Measurements from ENCODE around the gene SRRM1. TPM values are rescaled to one million over a fixed set of nuclear protein-coding genes. Genes with fewer than 3 reads are reported as not detected.

Gene SRRM1
- total RNA-seq, 1 experiment from 2014 or later = 228 TPM

DNA sequence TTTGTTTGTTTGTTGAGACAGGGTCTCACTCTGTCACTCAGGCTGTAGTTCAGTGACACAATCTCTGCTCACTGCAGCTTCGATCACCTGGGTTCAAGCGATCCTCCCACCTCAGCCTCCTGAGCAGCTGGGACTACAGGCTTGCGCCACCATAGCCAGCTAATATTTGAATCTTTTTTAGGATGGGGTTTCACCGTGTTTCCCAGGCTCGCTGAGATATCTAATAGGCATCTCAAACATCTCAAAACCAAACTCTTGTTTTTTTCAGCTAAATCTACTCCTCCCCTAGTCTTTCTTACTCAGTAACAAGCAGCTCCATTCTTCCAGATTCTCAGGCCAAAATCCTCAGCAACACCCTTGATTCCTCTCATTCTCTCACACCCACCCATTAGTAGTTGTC lies 22.0 kb upstream of the SRRM1 start (continued):
- TF ChIP-seq, protein P1, sequence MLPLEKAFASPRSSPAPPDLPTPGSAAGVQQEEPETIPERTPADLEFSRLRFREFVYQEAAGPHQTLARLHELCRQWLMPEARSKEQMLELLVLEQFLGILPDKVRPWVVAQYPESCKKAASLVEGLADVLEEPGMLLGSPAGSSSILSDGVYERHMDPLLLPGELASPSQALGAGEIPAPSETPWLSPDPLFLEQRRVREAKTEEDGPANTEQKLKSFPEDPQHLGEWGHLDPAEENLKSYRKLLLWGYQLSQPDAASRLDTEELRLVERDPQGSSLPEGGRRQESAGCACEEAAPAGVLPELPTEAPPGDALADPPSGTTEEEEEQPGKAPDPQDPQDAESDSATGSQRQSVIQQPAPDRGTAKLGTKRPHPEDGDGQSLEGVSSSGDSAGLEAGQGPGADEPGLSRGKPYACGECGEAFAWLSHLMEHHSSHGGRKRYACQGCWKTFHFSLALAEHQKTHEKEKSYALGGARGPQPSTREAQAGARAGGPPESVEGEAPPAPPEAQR (CRISPR knock-in tag; IDR thresholded peaks at IDR 0.05) = no peak
- TF ChIP-seq, protein P2, sequence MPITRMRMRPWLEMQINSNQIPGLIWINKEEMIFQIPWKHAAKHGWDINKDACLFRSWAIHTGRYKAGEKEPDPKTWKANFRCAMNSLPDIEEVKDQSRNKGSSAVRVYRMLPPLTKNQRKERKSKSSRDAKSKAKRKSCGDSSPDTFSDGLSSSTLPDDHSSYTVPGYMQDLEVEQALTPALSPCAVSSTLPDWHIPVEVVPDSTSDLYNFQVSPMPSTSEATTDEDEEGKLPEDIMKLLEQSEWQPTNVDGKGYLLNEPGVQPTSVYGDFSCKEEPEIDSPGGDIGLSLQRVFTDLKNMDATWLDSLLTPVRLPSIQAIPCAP (CRISPR knock-in tag; IDR thresholded peaks at IDR 0.05) = no peak
- no peak for TF ChIP-seq ZBTB21 (CRISPR knock-in tag; IDR thresholded peaks at IDR 0.05; ENCODE audit: borderline replicate concordance)
- no peak for TF ChIP-seq SOX15 (CRISPR knock-in tag; IDR thresholded peaks at IDR 0.05)
- no peak for TF ChIP-seq HMGA2 (CRISPR knock-in tag; IDR thresholded peaks at IDR 0.05)
- TF ChIP-seq, protein P3, sequence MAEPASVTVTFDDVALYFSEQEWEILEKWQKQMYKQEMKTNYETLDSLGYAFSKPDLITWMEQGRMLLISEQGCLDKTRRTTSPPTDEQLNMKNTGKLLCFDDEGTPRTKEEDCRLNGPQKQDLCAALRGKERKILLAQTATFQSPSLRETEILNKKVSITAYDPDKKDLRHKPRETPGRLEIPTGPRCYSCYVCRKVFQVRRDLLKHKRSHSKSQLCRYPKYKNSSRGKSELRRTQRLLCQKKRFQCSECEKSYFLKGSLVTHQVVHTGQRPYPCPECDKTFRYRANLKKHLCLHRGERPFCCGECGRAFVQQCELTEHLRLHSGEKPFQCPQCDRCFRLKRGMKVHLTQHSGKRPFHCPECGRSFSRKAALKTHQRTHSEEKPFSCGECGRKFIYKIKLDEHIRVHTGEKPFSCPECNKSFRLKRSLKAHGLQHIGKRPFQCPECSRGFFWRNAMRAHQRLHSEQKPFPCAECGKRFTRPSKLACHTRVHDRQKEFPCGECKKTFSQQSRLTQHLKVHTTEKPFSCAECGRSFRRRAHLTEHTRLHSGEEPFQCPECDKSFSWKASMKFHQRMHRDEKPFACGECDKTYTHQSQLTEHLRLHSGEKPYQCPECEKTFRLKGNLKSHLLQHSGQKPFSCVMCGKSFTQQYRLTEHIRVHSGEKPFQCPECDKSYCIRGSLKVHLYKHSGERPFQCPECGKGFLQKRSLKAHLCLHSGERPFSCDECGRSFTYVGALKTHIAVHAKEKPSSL (CRISPR knock-in tag; conservative IDR thresholded peaks at IDR 0.05) = no peak
- TF ChIP-seq, protein P4, sequence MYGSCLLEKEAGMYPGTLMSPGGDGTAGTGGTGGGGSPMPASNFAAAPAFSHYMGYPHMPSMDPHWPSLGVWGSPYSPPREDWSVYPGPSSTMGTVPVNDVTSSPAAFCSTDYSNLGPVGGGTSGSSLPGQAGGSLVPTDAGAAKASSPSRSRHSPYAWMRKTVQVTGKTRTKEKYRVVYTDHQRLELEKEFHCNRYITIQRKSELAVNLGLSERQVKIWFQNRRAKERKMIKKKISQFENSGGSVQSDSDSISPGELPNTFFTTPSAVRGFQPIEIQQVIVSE (CRISPR knock-in tag; IDR thresholded peaks at IDR 0.05; ENCODE audit: borderline replicate concordance) = no peak

DNA sequence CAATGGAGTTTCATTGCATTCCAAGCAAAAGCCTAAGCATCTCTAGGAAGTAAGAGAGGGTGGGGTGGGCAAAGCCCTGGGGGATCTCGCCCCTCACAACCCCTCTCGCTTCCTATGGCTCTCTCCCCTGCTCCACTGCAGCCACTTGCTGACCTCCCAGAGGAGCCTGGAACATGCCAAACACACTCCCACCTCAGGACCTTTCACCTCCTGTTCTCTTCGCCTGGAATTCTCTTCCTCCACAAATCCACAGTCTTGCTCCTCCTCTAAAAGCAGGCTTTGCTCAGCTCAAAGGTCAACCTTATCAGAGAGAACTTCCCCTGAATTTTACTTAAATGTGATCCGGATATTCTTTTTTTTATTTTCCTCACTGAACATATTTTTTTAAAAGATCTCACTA lies 20.9 kb upstream of the SRRM1 start:
- ATAC-seq (no peak), DNase-seq (ENCODE audit: low spot score) (no peak)
- TF ChIP-seq MXD4 (CRISPR knock-in tag; IDR thresholded peaks at IDR 0.05; ENCODE audit: borderline replicate concordance) (no peak), KAT7 (CRISPR knock-in tag; IDR thresholded peaks at IDR 0.05; ENCODE audit: borderline replicate concordance) (no peak), ELF4 (CRISPR knock-in tag; IDR thresholded peaks at IDR 0.05; ENCODE audit: low read depth) (no peak), ZNF232 (CRISPR knock-in tag; IDR thresholded peaks at IDR 0.05) (no peak), ZNF423 (CRISPR knock-in tag; IDR thresholded peaks at IDR 0.05) (no peak), FOXP1 (CRISPR knock-in tag; IDR thresholded peaks at IDR 0.05; ENCODE audit: borderline replicate concordance) (no peak), SMAD3 (CRISPR knock-in tag; IDR thresholded peaks at IDR 0.05; ENCODE audit: borderline replicate concordance) (no peak), ZNF263 (CRISPR knock-in tag; IDR thresholded peaks at IDR 0.05; ENCODE audit: low read depth) (no peak), ESRRA (CRISPR knock-in tag; IDR thresholded peaks at IDR 0.05; ENCODE audit: borderline replicate concordance) (no peak), JUN (CRISPR knock-in tag; IDR thresholded peaks at IDR 0.05) (no peak), ETV6 (CRISPR knock-in tag; IDR thresholded peaks at IDR 0.05) (no peak), ZNF416 (CRISPR knock-in tag; IDR thresholded peaks at IDR 0.05) (no peak)
- TF ChIP-seq, protein P3 (CRISPR knock-in tag; conservative IDR thresholded peaks at IDR 0.05) = no peak
- no peak overlapping the region for H3K27ac Mint-ChIP-seq
- ChIA-PET POLR2A (no interaction called here), CTCF (no interaction called here)
- H3K9me3 Mint-ChIP-seq = peaks cover 4% of the 10 kb centered on the region
- no peaks in the 10 kb centered on the region for H3K36me3 Mint-ChIP-seq
- H3K4me3 Mint-ChIP-seq = no peak overlapping the region
- H3K4me1 Mint-ChIP-seq = no peaks in the 10 kb centered on the region
- H3K27me3 Mint-ChIP-seq (ENCODE audit: low read depth) = no peaks in the 10 kb centered on the region

All from WTC11 (cell line).